Prostate gland (tissue), 2 donors: ENCODE results near the gene RFTN1. TPM values are rescaled to one million over a fixed set of nuclear protein-coding genes. Genes with fewer than 3 reads are reported as not detected.

Experiments
- DNase-seq: peaks from one replicate; pipeline ENCODE4 v3.0.0-alpha.2; 2019; ENCODE audit warnings: low spot score
- H3K27ac ChIP-seq, 2 donors: fragments of 200-600 bp; sonication (generic); 2 replicates each; pipeline ENCODE4 v1.5.1; 2017 to 2019
- H3K27me3 ChIP-seq: fragments of 200-600 bp; sonication (generic); replicated peaks from 2 replicates; pipeline ENCODE4 v1.5.1; 2019; ENCODE audit not compliant: insufficient read depth
- H3K36me3 ChIP-seq, 2 donors: fragments of 200-600 bp; sonication (generic); 1 replicate in 1 of 2; 2 replicates in 1 of 2; pipeline versions ENCODE4 v1.5.1 to v1.8.1; 2017 to 2019
- H3K4me1 ChIP-seq: fragments of 200-600 bp; sonication (generic); replicated peaks from 2 replicates; pipeline ENCODE4 v1.5.1; 2019
- H3K4me3 ChIP-seq, 2 donors: fragments of 200-600 bp; sonication (generic); 2 replicates each; pipeline ENCODE4 v1.5.1; 2017 to 2019
- H3K9me3 ChIP-seq: fragments of 200-600 bp; sonication (generic); 2 replicates; pipeline ENCODE4 v1.5.1; 2017
- POLR2A ChIP-seq: fragments of 450-650 bp; IDR thresholded peaks from one replicate; pipeline ENCODE4 v1.6.1; 2016; ENCODE audit warnings: antibody characterized with exemption, mild to moderate bottlenecking
- POLR2AphosphoS5 ChIP-seq: sonication (generic); formaldehyde crosslinking; IDR thresholded peaks from one replicate; pipeline ENCODE4 v1.6.1; 2017; ENCODE audit warnings: antibody characterized with exemption
- WGBS: methylation state at CpG from one replicate; pipeline ENCODE4 v1.1.5; 2018; 5-methylcytosine and 5-hydroxymethylcytosine counted together
- intact Hi-C: fragments of 100-400 bp; cut with DNase I; formaldehyde crosslinking; loops from one replicate; pipeline ENCODE4 v1.14.2; 2022
- total RNA-seq, 2 donors: library from RNA; depleted of rRNA; stranded (reverse); fragments of >200 nt; gene quantifications; one replicate each; pipeline ENCODE4 v1.1.0, GENCODE V29; 2016
- TF ChIP-seq, protein P1 (sequence below), 4 experiments: fragments of 200-600 bp in 2 of 4; fragments of 450-650 bp in 2 of 4; sonication (generic) in 2 of 4; IDR thresholded peaks; 1 replicate in 3 of 4; 2 replicates in 1 of 4; pipeline ENCODE4 v1.5.1; 2016 to 2019; ENCODE audit warnings: antibody characterized with exemption in 4 of 4, mild to moderate bottlenecking in 2 of 4, moderate library complexity in 2 of 4

RFTN1 gene
- total RNA-seq, 2 donors from 2014 or later: 7.4 to 16.1 TPM

- 83% methylated on average over 15 of the region's 15 CpGs for WGBS
- TF ChIP-seq POLR2A (no peak), POLR2AphosphoS5 (no peak)
- TF ChIP-seq, protein P1, sequence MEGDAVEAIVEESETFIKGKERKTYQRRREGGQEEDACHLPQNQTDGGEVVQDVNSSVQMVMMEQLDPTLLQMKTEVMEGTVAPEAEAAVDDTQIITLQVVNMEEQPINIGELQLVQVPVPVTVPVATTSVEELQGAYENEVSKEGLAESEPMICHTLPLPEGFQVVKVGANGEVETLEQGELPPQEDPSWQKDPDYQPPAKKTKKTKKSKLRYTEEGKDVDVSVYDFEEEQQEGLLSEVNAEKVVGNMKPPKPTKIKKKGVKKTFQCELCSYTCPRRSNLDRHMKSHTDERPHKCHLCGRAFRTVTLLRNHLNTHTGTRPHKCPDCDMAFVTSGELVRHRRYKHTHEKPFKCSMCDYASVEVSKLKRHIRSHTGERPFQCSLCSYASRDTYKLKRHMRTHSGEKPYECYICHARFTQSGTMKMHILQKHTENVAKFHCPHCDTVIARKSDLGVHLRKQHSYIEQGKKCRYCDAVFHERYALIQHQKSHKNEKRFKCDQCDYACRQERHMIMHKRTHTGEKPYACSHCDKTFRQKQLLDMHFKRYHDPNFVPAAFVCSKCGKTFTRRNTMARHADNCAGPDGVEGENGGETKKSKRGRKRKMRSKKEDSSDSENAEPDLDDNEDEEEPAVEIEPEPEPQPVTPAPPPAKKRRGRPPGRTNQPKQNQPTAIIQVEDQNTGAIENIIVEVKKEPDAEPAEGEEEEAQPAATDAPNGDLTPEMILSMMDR (IDR thresholded peaks at IDR 0.05): no peak
- Histone ChIP-seq H3K4me3 (no peak overlapping the region), H3K27ac (no peak overlapping the region), H3K9me3 (no peaks in the 10 kb centered on the region), H3K4me1 (no peaks in the 10 kb centered on the region), H3K27me3 (no peaks in the 10 kb centered on the region), H3K36me3 (peaks cover 0 to 2% of the 10 kb centered on the region in 2 donors)
- DNase-seq: no peak
- intact Hi-C loops: no loop called here
Observed at GRCh38 chr3:16326724-16327349, 186.7 kb downstream of the RFTN1 start.

DNA sequence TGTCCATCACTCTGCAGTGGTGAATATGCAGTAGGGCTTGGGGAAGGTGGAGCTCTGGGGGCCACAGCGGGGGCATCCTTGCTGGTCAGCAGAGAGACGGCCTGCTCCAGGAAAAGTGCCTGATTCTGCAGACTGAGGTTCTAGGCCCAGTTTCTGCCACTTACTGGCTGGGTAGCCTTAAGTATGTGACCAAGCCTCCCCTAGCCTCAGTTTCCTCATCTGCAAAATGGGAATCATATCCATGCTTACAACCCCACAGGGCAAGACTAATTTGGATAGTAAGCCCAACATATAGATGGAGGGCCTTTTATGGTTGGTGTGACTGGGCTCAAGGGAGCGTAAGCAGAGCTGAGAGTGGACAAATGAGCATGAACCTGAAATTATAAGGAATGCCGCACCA lies 187.6 kb downstream of the RFTN1 start:
- Histone ChIP-seq H3K4me3 (no peak overlapping the region), H3K27me3 (no peaks in the 10 kb centered on the region), H3K36me3 (no peaks in the 10 kb centered on the region), H3K27ac (no peak overlapping the region), H3K9me3 (no peaks in the 10 kb centered on the region), H3K4me1 (no peaks in the 10 kb centered on the region)
- DNase-seq: no peak
- 100% methylated on average over 4 of the region's 4 CpGs for WGBS
- no peak for TF ChIP-seq POLR2A
- TF ChIP-seq, protein P1 (IDR thresholded peaks at IDR 0.05): no peak
- TF ChIP-seq POLR2AphosphoS5: no peak
- intact Hi-C loops: no loop called here

DNA sequence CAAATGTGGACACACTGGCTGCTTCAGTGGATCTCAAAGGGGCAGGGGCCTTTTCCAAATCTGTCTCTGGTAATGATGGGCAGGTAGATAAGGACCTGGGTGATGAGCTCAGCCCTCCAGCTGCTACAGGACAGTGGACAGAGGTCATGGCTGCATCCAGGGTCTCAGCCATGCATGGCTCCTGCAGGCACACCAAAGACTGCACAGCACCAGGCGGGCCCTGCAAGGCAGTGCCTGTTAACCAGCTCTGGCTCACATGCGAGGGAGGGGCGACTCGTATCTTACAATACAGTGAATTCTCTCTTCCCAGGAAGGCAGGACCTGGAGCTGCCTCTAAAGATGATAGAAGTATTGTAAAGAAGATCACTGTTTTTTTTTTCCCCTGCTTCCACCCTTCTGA lies 189.8 kb downstream of the RFTN1 start:
- intact Hi-C loops: no loop called here
- no peak for DNase-seq
- H3K4me1 ChIP-seq: no peaks in the 10 kb centered on the region
- WGBS: 84% methylated on average over 4 of the region's 4 CpGs
- no peaks in the 10 kb centered on the region for H3K9me3 ChIP-seq
- H3K36me3 ChIP-seq: no peaks in the 10 kb centered on the region
- TF ChIP-seq POLR2A (no peak), POLR2AphosphoS5 (no peak)
- TF ChIP-seq, protein P1 (IDR thresholded peaks at IDR 0.05): no peak
- no peaks in the 10 kb centered on the region for H3K27me3 ChIP-seq
- H3K4me3 ChIP-seq: no peak overlapping the region
- H3K27ac ChIP-seq: no peak overlapping the region

DNA sequence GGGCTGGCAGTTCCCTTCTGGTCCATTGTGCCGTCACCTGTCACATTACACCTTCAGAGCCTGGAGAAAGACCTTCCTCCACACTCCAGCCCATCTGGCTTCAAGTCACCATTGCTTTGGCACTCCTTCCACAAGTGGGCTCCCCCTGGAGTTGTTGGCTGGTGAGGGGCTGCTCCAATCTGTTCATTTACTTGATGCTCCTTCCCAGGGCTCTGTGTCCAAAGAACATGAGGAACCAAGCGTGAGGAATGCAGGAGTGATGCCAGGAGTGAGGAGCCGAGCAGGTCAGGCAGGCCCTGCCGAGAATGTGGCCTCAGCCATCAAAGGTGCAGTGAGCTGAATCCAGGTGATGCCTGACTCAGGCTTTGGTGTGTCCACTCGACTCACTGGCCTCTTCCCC lies 191.3 kb downstream of the RFTN1 start:
- no peak overlapping the region for H3K27ac ChIP-seq
- DNase-seq: no peak
- H3K36me3 ChIP-seq: no peaks in the 10 kb centered on the region

GRCh38 chr3:16320711-16321110 lies 192.8 kb downstream of the RFTN1 start:
- no peak overlapping the region for H3K27ac ChIP-seq
- no peaks in the 10 kb centered on the region for H3K9me3 ChIP-seq
- H3K4me1 ChIP-seq: no peaks in the 10 kb centered on the region
- TF ChIP-seq, protein P1 (IDR thresholded peaks at IDR 0.05): no peak
- TF ChIP-seq POLR2AphosphoS5: no peak
- no peak for TF ChIP-seq POLR2A
- H3K27me3 ChIP-seq: no peaks in the 10 kb centered on the region
- 93% methylated on average over 3 of the region's 3 CpGs for WGBS
- no peak for DNase-seq
- no peaks in the 10 kb centered on the region for H3K36me3 ChIP-seq
- intact Hi-C loops: no loop called here
- H3K4me3 ChIP-seq: no peak overlapping the region

More for the DNA sequence above, 191.3 kb downstream of the RFTN1 start:
- 57% methylated on average over 5 of the region's 5 CpGs for WGBS
- TF ChIP-seq, protein P1 (IDR thresholded peaks at IDR 0.05): no peak
- Histone ChIP-seq H3K4me1 (no peaks in the 10 kb centered on the region), H3K9me3 (no peaks in the 10 kb centered on the region), H3K4me3 (no peak overlapping the region), H3K27me3 (no peaks in the 10 kb centered on the region)
- intact Hi-C loops: no loop called here
